ENCODE results near the gene GJC1.
"Not testable (repeated sequence)": the region's sequence is repeated elsewhere in the genome, so short reads cannot be mapped to it uniquely, and the experiment has no call there.

GJC1 gene

DNA sequence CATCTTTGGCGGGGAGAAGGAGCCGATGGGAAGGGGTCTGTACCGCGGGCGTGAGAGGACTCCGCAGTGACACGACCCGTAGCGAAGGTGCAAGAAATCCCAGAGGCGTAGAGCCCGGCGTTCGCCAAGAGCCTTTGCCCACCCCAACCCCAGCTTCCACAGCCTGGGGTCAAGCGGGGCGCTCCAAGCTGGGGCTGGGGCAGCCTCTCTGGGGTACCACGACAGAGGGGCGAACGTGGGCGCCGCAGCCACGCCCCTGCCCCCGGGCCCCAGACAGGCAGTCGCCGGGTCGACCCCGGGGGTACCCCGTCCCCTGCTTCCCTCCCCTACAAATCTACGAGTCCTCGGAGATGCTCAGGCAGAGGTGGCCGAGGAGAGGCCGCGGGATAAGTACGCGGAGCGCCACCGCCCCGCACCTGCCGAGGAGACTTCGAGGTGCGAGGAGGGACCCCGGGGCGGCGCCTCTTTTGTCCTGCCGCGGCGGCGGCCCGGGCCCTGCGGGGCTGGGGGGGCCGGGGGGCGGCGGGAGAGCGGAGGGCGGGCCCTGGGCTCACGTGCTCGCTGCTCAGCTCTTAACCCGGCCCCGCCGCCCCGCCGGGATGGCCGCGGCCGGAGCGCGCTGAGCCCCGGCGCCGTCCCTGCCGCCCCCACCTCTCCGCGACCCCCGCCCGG, 71.5 kb downstream of the GJC1 start, which contains the start of gene ADAM11:
Gene ADAM11 (plus strand): TSS at position 575 of the 672 bp plus-strand sequence. CDS start 212 bp downstream, outside the sequence.
- DNase-seq = no peak

DNA sequence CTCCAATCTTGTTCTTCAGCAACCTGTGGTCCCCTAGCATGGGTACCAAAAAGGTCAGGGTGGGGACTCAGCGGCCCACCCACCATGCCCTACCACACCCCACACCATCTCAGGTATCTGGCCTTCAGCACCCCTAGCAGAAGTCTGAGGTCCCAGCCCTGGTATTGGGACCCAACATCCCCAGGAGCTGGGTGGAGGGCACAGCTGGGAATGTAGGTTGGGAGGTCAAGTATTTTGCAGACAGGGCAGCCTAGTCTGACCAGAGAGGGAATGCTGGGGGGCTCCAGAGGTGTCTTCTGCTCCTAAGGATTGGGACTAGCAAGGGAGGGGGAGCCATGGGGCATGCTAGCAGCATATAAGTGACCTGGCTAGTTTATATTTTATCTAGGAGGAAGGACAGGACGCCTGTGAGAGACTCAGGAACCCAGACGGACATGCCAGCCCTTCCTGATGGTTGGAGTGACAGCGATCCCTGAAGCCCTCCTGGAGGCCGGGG, 72.1 kb downstream of the GJC1 start:
- no peak for DNase-seq

DNA sequence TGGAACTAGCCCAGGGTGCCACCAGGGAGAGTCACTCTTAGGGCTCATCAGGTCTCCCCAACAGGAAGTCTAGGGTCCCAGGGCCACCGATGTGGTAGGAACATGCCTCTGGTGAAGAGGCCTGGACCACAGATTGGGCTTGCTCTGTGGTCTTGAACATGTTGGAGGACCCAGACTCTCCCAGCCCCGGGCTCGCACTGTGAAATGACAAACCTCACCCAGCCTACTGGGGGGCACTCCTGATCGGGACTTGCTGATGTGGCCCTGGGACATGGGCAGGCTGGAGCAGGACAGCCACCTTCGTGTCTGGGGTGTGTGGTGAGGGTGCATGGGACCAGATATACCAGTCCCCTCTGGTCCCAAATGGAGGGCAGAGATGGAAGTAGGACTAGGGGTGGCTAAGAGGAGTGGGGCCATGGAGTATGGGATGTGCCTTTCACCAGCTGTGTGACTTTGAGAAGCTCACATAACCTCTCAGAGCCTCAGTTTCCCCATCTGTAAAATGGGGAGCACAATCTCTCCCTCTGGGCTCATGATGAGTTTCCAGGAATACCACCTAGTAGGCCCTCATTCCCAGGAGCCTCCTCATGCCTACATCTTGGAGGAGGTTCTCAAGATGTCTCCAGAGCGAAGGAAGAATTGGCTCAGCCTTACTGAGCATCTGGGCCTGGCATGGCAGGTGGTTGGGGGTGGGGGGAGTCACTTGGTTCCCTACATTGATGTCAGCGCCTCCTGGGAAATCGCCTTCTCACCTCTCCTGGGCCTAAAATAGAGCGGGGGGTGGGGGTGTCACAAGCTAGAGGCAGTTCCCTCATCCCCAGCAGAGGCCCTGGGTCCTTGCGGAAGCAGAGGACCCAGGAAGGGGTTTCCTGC, 72.8 kb downstream of the GJC1 start:
- no peak for DNase-seq

DNA sequence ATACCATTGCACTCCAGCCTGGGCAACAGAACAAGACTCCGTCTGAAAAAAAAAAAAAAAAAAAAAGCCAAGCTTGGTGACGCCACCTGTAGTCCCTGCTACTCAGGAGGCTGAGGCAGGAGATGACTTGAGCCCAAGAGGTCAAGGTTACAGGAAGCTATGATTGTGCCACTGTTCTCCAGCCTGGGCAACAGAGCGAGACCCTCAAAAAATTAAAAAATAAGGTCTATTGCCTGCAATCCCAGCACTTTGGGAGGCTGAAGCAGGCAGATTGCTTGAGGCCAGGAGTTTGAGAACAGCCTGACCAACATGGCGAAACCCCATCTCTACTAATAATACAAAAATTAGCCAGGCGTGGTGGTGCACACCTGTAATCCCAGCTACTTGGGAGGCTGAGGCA, 74.9 kb downstream of the GJC1 start:
- DNase-seq = not testable (repeated sequence)

DNA sequence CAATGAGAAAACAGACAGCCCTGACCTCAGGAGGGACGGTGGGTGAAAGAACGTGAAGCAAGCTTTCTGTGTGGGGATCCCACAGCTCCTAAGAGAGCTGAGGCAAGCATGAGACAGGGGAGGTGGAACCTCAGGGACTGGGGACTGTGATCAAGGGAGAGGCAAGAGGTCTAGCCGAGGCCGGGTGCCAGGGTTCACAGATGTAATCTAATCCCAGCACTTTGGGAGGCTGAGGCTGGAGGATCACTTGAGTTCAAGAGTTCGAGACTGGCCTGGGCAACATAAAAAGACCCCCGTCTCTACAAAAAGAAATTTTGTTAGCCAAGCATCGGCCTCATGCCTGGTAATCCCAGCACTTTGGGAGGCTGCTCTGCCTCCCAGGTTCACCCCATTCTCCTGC, 75.8 kb downstream of the GJC1 start:
- no peak for DNase-seq

DNA sequence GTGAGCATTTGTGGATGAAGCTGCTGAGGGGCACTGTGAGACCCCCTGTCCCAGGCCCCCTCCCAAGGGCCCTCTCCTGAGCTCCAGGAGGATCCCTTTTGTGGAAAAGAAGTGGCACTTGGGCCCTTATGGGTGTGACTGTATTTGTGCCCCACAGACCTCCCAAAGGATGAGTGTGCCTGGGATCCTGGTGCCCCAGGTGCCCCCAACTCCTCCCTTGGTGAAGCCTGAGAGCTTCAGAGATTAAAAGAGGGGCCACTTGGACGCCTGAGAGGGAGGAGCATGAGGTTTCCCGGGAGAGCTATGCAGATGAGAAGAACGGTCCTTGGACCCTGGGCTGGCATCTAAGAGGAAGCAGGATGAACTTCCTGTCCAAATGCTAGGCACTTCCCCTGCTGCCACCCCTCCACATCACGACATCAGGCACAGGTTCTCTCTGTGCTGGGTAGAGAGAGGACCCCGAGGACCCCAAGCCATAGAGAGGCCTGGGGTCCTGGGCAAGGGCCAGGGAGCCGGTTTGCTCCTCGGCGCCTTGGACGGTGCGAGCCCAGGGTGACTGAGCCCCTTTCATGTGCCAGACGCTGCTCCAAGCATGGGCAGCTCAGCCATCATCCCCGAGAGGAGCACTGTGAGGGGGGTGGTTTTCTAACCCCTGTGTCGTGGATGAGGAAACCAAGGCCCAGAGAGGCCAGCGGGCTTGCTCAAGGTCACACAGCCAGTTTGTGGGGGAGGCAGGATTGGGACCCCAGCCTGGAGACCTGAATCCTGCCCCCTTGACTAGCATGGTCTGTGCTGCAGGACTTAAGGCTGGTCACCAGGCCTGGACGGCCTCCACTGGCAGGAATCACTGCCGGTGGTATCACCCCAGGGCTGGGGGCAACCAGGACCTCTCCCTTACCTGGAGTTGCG, 76.9 kb downstream of the GJC1 start:
- DNase-seq = no peak

DNA sequence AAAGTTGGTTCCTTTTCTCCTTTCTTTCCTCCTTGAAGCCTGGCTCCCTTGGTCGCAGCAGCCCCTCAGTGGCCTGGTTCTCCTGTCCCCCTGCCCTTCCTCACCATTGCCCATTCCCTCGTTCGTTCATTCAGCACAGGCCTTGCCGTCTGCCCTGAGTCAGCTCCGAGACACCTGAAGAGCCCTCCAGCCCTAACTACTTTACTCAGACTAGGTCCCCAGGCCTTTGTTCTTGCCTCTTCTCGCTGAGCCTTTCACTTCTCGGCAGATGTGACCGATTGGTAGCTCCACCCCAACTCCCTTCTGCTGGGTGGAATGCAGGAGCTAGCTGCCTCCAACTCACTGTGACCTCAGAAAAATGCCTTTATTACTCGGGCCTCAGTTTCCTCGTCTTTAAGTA, 78.3 kb downstream of the GJC1 start:
- DNase-seq = no peak

DNA sequence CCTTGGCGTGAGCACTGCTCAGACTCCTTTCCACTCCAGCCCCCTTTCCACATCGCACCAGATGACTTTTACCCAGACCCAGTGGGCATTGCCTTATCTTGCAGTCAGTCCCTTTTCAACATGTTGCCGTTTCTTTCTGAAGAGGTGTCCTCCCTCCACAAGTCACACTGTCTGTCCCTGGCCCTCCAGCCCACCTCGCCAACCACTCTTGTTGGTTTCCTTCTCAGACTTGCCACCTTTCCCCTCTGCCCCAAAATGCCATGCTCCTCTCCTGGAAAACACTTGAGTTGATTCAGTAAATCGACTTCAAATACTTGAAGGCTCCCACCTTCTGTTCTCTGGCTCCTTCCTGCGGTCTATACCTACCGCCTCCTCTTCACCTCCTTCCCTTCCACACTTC, 78.8 kb downstream of the GJC1 start:
- DNase-seq = no peak

DNA sequence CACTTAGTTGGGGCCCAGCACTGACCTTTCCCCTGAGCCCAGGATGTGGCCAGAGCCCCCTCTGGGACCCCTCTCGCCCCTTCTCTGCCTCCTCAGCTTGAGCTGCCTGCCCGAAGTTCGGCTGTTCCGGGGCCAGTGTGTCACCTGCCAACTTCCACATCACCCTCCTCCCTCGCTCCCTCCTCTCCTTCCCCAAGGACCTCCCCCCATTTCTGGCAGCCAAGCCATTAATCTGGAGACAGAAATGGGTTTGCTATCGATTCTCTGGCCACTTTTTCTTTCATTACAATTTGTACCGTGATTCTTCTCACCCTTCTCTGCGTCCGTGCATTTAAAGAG, 80.1 kb downstream of the GJC1 start:
- DNase-seq = no peak

DNA sequence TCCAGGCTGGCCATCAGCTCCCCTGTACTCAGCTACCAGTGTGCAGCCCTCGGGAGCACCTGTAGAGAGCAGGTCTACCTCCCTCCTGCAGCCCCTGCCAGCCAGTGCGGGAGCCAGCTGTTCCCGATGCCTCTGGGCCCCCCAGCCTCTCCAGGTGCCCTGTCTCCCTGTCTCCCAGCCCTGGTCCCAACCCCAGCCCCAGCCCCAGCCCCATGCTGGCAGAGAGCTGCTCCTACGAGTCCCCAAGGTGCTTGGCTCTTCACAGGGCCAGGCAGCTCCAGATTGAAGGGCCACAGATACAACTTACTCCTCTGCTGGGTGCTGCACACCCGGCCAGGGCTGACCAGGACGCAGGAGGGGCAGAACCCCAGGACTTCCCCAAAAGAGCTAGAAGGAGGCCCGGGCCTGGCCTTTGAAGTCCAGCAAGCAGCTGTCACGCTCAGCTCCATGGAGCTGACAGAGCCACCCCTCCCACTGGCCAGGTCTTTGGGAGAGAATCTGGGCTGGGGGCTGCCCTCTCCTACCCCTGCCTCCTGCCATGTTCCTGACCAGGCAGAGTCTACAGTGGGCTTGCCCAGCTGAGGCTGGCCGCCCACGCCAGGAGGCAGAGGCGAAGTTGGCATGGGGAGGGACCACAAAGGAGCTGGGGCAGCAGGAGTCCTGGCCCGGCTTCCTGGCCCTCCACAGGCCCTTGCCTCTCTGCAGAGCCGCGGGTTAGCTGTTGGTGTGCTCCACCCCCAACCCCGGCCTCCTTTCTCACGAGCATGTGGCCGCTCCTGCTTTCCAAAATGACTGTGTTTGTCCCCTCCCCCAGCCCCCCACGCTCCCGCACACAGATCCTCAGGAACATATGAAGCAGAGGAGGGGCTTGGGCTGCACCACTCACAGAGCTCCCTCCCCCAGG, 80.8 kb downstream of the GJC1 start:
- DNase-seq = no peak

All from GOT3 (cell line).